ENCODE data around the gene CORO2A. TPM values are rescaled to one million over a fixed set of nuclear protein-coding genes. Genes with fewer than 3 reads are reported as not detected.

CORO2A gene
- total and polyA plus RNA-seq, 7 donors, result 1.2 to 39.6 (median 1.8) TPM

GRCh38 chr9:98217255-98217654 is 24.8 kb upstream of the CORO2A start:
- 94 to 96% methylated on average over 2 of the region's 2 CpGs for WGBS, 2 donors
- intact Hi-C loops (cut with DNase I), result no loop called here

GRCh38 chr9:98216391-98216790 is 24.0 kb upstream of the CORO2A start:
- intact Hi-C loops (cut with DNase I), result no loop called here
- Histone ChIP-seq H3K4me1 (no peaks in the 10 kb centered on the region), H3K4me3 (no peak overlapping the region), H3K9me3 (no peaks in the 10 kb centered on the region), H3K36me3 (peaks cover 0 to 32% (median 12%) of the 10 kb centered on the region in 4 donors), H3K27ac (no peak overlapping the region), H3K27me3 (no peaks in the 10 kb centered on the region)
- no peak for DNase-seq
- TF ChIP-seq EP300 (IDR thresholded peaks at IDR 0.05), result no peak
- TF ChIP-seq POLR2AphosphoS5 (IDR thresholded peaks at IDR 0.05), result no peak
- no peak for TF ChIP-seq POLR2A (IDR thresholded peaks at IDR 0.05)
- TF ChIP-seq CTCF (IDR thresholded peaks at IDR 0.05), result no peak
- WGBS, 2 donors, result 96 to 97% methylated on average over 3 of the region's 3 CpGs

More at GRCh38 chr9:98217255-98217654, 24.8 kb upstream of the CORO2A start:
- Histone ChIP-seq H3K36me3 (peaks cover 0 to 32% (median 12%) of the 10 kb centered on the region in 4 donors), H3K9me3 (no peaks in the 10 kb centered on the region), H3K4me3 (no peak overlapping the region), H3K27me3 (no peaks in the 10 kb centered on the region), H3K27ac (no peak overlapping the region), H3K4me1 (no peaks in the 10 kb centered on the region)
- no peak for DNase-seq
- TF ChIP-seq POLR2AphosphoS5 (IDR thresholded peaks at IDR 0.05), result no peak
- TF ChIP-seq EP300 (IDR thresholded peaks at IDR 0.05), result no peak
- no peak for TF ChIP-seq POLR2A (IDR thresholded peaks at IDR 0.05)
- no peak for TF ChIP-seq CTCF (IDR thresholded peaks at IDR 0.05)

GRCh38 chr9:98215821-98216220 is 23.4 kb upstream of the CORO2A start:
- 61 to 86% methylated on average over 9 of the region's 9 CpGs for WGBS, 2 donors
- Histone ChIP-seq H3K27me3 (no peaks in the 10 kb centered on the region), H3K4me1 (no peaks in the 10 kb centered on the region), H3K27ac (peak overlapping the region in 1 of 4 donors; percentile 67), H3K4me3 (no peak overlapping the region), H3K9me3 (no peaks in the 10 kb centered on the region), H3K36me3 (peaks cover 0 to 29% (median 10%) of the 10 kb centered on the region in 4 donors)
- no peak for DNase-seq
- TF ChIP-seq CTCF (IDR thresholded peaks at IDR 0.05) (no peak), POLR2A (IDR thresholded peaks at IDR 0.05) (no peak), POLR2AphosphoS5 (IDR thresholded peaks at IDR 0.05) (no peak), EP300 (IDR thresholded peaks at IDR 0.05) (no peak)
- intact Hi-C loops (cut with DNase I), result no loop called here

GRCh38 chr9:98215271-98215670 is 22.8 kb upstream of the CORO2A start:
- Histone ChIP-seq H3K9me3 (no peaks in the 10 kb centered on the region), H3K36me3 (peaks cover 0 to 23% (median 8%) of the 10 kb centered on the region in 4 donors), H3K27ac (peak overlapping the region in 2 of 4 donors; percentile 30 to 67), H3K27me3 (no peaks in the 10 kb centered on the region), H3K4me3 (no peak overlapping the region), H3K4me1 (no peaks in the 10 kb centered on the region)
- TF ChIP-seq POLR2A (IDR thresholded peaks at IDR 0.05) (no peak), POLR2AphosphoS5 (IDR thresholded peaks at IDR 0.05) (no peak), CTCF (IDR thresholded peaks at IDR 0.05) (no peak), EP300 (IDR thresholded peaks at IDR 0.05) (no peak)
- WGBS, 2 donors, result 86 to 87% methylated on average over 5 of the region's 5 CpGs
- intact Hi-C loops (cut with DNase I), result no loop called here
- no peak for DNase-seq

- no peak for TF ChIP-seq POLR2A (IDR thresholded peaks at IDR 0.05)
- no peak for TF ChIP-seq CTCF (IDR thresholded peaks at IDR 0.05)
- TF ChIP-seq POLR2AphosphoS5 (IDR thresholded peaks at IDR 0.05), result no peak
- TF ChIP-seq EP300 (IDR thresholded peaks at IDR 0.05), result no peak
- peaks cover 0 to 19% (median 5%) of the 10 kb centered on the region in 4 donors for H3K36me3 ChIP-seq
- intact Hi-C loops (cut with DNase I), result no loop called here
Measured at GRCh38 chr9:98214811-98215210, 22.4 kb upstream of the CORO2A start.

More at GRCh38 chr9:98214811-98215210, 22.4 kb upstream of the CORO2A start:
- Histone ChIP-seq H3K4me1 (no peaks in the 10 kb centered on the region), H3K9me3 (no peaks in the 10 kb centered on the region), H3K27me3 (no peaks in the 10 kb centered on the region), H3K4me3 (no peak overlapping the region), H3K27ac (peak overlapping the region in 2 of 4 donors; percentile 30 to 67)
- 78 to 82% methylated on average over 6 of the region's 6 CpGs for WGBS, 2 donors
- DNase-seq, result no peak
